AML-193 (cell line): Measurements from ENCODE around the gene RPL4.

Experiments used
- DNase-seq, 2 experiments: peaks; one replicate each; lab custom pipeline; 2025; lab: John Stamatoyannopoulos, UW

Gene RPL4

DNA sequence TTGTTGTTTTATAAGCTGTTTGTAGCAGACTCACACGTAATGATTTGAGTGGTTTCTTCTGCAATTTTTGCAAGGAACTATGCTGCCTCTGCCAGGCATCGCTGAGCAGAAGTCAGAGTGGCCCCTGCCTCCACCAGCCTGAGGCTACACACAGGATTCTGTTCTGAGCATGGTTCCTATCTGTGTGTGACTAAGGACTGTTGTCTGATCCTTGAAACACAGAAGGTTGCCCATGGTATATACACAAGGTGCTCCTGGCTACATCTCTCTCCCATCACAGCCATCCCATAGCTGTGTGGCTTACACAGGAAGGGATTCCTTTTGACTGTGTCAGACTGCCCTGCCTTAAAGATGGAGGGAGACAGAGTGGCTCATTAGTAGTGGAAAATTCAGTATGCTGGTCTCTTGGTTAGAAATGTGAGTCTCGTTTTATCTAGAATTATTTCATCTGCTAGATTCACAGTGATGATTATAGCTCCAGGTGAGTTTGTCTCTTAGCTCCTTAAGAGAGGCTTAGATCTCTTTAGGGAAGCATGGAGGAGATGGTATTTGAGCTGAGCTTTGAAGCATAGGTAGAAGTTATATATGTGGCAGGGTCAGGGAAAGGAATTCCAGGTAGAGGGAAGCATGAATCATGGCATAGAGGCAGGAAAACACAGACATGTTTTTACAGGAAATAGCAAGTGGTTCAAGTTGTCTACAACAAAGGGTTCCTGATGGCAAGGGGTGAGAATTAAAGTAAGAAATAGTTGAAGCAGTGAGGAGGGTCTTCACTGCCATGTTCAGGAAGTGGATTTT lies 44.6 kb downstream of the RPL4 start:
- DNase-seq: no peak

- DNase-seq: no peak
Measured at GRCh38 chr15:66456211-66456610, 48.4 kb downstream of the RPL4 start.

GRCh38 chr15:66454143-66454542 lies 50.5 kb downstream of the RPL4 start:
- DNase-seq: peak; percentile 29 to 37

GRCh38 chr15:66452971-66453580 lies 51.6 kb downstream of the RPL4 start:
- DNase-seq: no peak

- DNase-seq: no peak
Measured at GRCh38 chr15:66452420-66452819, 52.2 kb downstream of the RPL4 start.
